Endothelial cell (in vitro differentiated cells): ENCODE results near the gene GNGT2. TPM values are rescaled to one million over a fixed set of nuclear protein-coding genes. Genes with fewer than 3 reads are reported as not detected.

Source experiments
- DNase-seq: peaks from one replicate; pipeline ENCODE4 v3.0.0; 2021; ENCODE audit warnings: low spot score
- H3K27ac Mint-ChIP-seq: one replicate; pipeline ENCODE4 v1.8.0; 2021; ENCODE audit warnings: mixed read lengths, inconsistent platforms; ENCODE audit not compliant: unreplicated experiment
- H3K27me3 Mint-ChIP-seq: one replicate; pipeline ENCODE4 v1.8.0; 2021; ENCODE audit warnings: mild to moderate bottlenecking, moderate library complexity, mixed read lengths, inconsistent platforms; ENCODE audit not compliant: unreplicated experiment
- H3K36me3 Mint-ChIP-seq: one replicate; pipeline ENCODE4 v1.8.0; 2021; ENCODE audit warnings: mild to moderate bottlenecking, low read depth, mixed read lengths, inconsistent platforms; ENCODE audit not compliant: unreplicated experiment
- H3K4me1 Mint-ChIP-seq: one replicate; pipeline ENCODE4 v1.8.0; 2021; ENCODE audit warnings: mild to moderate bottlenecking, mixed read lengths, inconsistent platforms; ENCODE audit not compliant: unreplicated experiment
- H3K4me3 Mint-ChIP-seq: one replicate; pipeline ENCODE4 v1.8.0; 2021; ENCODE audit warnings: mild to moderate bottlenecking, mixed read lengths, inconsistent platforms; ENCODE audit not compliant: unreplicated experiment
- H3K9me3 Mint-ChIP-seq: one replicate; pipeline ENCODE4 v1.8.0; 2021; ENCODE audit warnings: mixed read lengths, inconsistent platforms; ENCODE audit not compliant: unreplicated experiment
- CTCF ChIP-seq: fragments of 200-600 bp; sonication (generic); IDR thresholded peaks from one replicate; pipeline ENCODE4 v1.5.0; 2021; ENCODE audit warnings: antibody characterized with exemption; ENCODE audit not compliant: unreplicated experiment
- total RNA-seq: library from RNA; stranded (reverse); fragmentation: NEBNext Ultra II Directional; extraction: Animal tissue kit (Norgen Biotek cat#: 25700); gene quantifications from one replicate; pipeline ENCODE4 v1.2.1, GENCODE V29; 2021; ENCODE audit not compliant: unreplicated experiment

GNGT2 gene
- total RNA-seq, 1 donor from 2014 or later = 2.1 TPM

- Mint-ChIP-seq H3K9me3 (no peaks in the 10 kb centered on the region), H3K4me3 (no peak overlapping the region), H3K4me1 (peaks cover 5% of the 10 kb centered on the region), H3K36me3 (no peaks in the 10 kb centered on the region), H3K27ac (no peak overlapping the region), H3K27me3 (peaks cover 2% of the 10 kb centered on the region)
- no peak for TF ChIP-seq CTCF
- no peak for DNase-seq
Measured at GRCh38 chr17:49156256-49156655, 54.1 kb downstream of the GNGT2 start.

Other genes with a start within 250 kb of the GNGT2 start
- not detected for gene GIP, start 242.0 kb downstream of the GNGT2 start, total RNA-seq
- 298 TPM for gene IGF2BP1, start 213.2 kb downstream of the GNGT2 start, total RNA-seq
- not detected for gene B4GALNT2, start 77.8 kb downstream of the GNGT2 start, total RNA-seq
- gene ABI3, start 133 bp upstream of the GNGT2 start, total RNA-seq = 15.7 TPM
- gene PHOSPHO1, start 20.2 kb upstream of the GNGT2 start, total RNA-seq = not detected
- 36.0 TPM for gene ZNF652, start 151.7 kb upstream of the GNGT2 start, total RNA-seq
- 181 TPM for gene PHB1, start 204.3 kb upstream of the GNGT2 start, total RNA-seq